HG02852 (cell line): ENCODE measurements around the gene SPRR1A.
A peak's percentile ranks its signal among the peaks of the same experiment; 100 is the strongest.

ENCODE experiments used
- ATAC-seq: cut with Tn5 transposase; IDR thresholded peaks from one replicate; pipeline ENCODE4 v1.9.1; 2021; ENCODE audit warnings: mild to moderate bottlenecking, moderate library complexity; ENCODE audit not compliant: unreplicated experiment

The SPRR1A gene

GRCh38 chr1:152983743-152984142 is at the start of gene SPRR1A:
Gene SPRR1A (plus strand): TSS chr1:152984081. CDS start chr1:152985231, 1,150 bp downstream.
- ATAC-seq: no peak

GRCh38 chr1:152940614-152941013 is 43.3 kb upstream of the SPRR1A start:
- no peak for ATAC-seq

GRCh38 chr1:152941037-152941711 is 42.7 kb upstream of the SPRR1A start:
- no peak for ATAC-seq

GRCh38 chr1:152942161-152942560 is 41.7 kb upstream of the SPRR1A start:
- ATAC-seq: no peak

GRCh38 chr1:152946248-152946647 is 37.6 kb upstream of the SPRR1A start:
- no peak for ATAC-seq

GRCh38 chr1:152946651-152947256 is 37.1 kb upstream of the SPRR1A start, which contains the start of gene SPRR5:
Gene SPRR5 (plus strand): TSS chr1:152947206. CDS start chr1:152948555, 1,349 bp downstream.
- no peak for ATAC-seq

GRCh38 chr1:152951711-152952110 is 32.2 kb upstream of the SPRR1A start:
- ATAC-seq: no peak

- no peak for ATAC-seq
Observed at GRCh38 chr1:152953761-152954160, 30.1 kb upstream of the SPRR1A start.

- ATAC-seq: no peak
Observed at GRCh38 chr1:152954436-152954835, 29.4 kb upstream of the SPRR1A start.

- ATAC-seq: no peak
Observed at GRCh38 chr1:152957561-152957960, 26.3 kb upstream of the SPRR1A start.

GRCh38 chr1:152959273-152959672 is 24.6 kb upstream of the SPRR1A start:
- no peak for ATAC-seq

GRCh38 chr1:152959801-152960451 is 24.0 kb upstream of the SPRR1A start:
- ATAC-seq: no peak

- no peak for ATAC-seq
Observed at GRCh38 chr1:152960452-152961044, 23.3 kb upstream of the SPRR1A start.

- ATAC-seq: no peak
Observed at GRCh38 chr1:152961226-152961891, 22.5 kb upstream of the SPRR1A start.

GRCh38 chr1:152962876-152963415 is 20.9 kb upstream of the SPRR1A start:
- ATAC-seq: no peak

- ATAC-seq: no peak
Observed at GRCh38 chr1:152964536-152964935, 19.3 kb upstream of the SPRR1A start.

- ATAC-seq: no peak
Observed at GRCh38 chr1:152965853-152966252, 18.0 kb upstream of the SPRR1A start.

GRCh38 chr1:152967201-152967600 is 16.7 kb upstream of the SPRR1A start:
- no peak for ATAC-seq

GRCh38 chr1:152968248-152968647 is 15.6 kb upstream of the SPRR1A start:
- ATAC-seq: peak; percentile 78

GRCh38 chr1:152969036-152969435 is 14.8 kb upstream of the SPRR1A start:
- no peak for ATAC-seq

- ATAC-seq: no peak
Observed at GRCh38 chr1:152970495-152970894, 13.4 kb upstream of the SPRR1A start, which contains the start of gene SPRR4. Gene SPRR4 (plus strand): TSS chr1:152970648. CDS start chr1:152971891, 1,243 bp downstream.
